ENCODE results near the gene HOXC4.
"Not testable (repeated sequence)": the region's sequence is repeated elsewhere in the genome, so short reads cannot be mapped to it uniquely, and the experiment has no call there.

HOXC4 gene

DNA sequence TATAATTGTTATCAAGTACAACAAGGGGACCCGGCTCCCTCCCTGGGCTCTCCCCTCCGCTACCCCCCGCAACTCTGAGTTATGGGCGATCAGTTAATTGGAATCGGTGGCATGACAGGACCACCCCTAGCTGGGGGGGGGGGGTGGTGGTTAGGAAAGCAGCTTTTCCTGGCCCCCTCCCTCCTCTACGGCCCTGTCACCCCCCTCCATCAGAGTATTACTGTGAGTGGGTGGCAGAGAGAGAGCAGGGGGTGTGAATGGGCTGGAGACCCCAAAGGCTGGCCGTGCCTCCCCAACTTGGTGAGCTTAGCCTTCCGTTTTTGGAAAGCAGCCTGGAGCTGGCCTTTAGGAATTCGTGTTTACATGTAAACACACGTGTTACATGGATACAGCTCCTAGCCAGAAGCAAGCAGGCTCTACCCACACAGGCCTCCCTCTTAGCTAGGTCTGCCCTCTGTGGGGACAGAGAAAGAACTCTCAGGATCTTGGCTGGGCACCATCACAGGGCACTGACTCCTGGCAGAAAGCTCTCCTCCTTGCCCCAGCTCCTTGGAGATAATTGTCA is 1.1 kb upstream of the HOXC4 start:
- DNase-seq (ENCODE audit: extremely low spot score, insufficient read length, low read depth): no peak
- FAIRE-seq: no peak

DNA sequence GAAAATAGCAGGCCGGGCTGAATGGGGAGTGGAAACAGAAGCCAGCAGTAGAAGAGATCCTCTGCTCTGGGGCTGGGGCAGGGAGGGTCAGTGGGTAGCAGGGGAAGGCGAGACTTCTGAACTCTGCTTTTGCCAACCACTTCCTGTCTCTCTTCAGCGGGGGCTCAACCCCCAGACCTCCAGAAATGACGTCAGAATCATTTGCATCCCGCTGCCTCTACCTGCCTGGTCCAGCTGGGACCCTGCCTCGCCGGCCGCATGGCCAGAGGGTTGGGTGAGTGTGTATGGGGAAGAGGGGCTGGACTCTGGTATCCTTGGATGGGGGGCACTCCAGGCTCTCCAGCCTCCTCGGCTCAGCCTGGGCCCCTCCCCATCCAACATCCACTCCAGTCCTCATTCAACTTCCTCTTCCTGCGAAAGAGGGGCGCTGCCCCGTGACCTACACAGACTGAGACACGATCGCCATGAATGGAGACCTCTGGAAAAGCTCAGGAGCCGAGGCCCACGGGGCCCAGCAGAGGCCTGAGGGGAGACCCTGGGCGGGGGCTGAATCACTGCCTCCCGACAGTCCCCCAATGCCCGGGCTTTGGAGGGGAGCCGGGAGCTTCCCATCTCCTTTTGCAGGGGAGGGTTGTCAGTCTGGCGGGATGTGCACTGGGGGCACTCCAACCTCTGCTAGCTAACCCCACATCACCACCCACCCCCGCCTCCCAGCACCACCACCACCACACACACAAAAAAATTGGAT is 458 bp upstream of the HOXC4 start:
- DNase-seq (ENCODE audit: extremely low spot score, insufficient read length, low read depth) (peak; percentile 62), FAIRE-seq (peak; percentile 94)

DNA sequence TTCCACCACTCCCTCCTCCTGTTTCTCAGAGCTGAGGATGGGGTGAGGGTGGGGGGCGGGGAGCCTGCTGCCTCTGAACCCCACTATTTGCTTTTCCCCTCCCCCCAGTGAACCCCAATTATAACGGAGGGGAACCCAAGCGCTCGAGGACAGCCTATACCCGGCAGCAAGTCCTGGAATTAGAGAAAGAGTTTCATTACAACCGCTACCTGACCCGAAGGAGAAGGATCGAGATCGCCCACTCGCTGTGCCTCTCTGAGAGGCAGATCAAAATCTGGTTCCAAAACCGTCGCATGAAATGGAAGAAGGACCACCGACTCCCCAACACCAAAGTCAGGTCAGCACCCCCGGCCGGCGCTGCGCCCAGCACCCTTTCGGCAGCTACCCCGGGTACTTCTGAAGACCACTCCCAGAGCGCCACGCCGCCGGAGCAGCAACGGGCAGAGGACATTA is 1.1 kb downstream of the HOXC4 start:
- DNase-seq (ENCODE audit: extremely low spot score, insufficient read length, low read depth) (no peak), FAIRE-seq (no peak)

DNA sequence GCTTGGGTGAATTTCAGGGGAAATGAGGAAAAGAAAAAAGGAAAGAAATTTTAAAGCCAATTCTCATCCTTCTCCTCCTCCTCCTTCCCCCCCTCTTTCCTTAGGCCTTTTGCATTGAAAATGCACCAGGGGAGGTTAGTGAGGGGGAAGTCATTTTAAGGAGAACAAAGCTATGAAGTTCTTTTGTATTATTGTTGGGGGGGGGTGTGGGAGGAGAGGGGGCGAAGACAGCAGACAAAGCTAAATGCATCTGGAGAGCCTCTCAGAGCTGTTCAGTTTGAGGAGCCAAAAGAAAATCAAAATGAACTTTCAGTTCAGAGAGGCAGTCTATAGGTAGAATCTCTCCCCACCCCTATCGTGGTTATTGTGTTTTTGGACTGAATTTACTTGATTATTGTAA is 1.9 kb downstream of the HOXC4 start:
- DNase-seq (ENCODE audit: extremely low spot score, insufficient read length, low read depth): no peak
- no peak for FAIRE-seq

DNA sequence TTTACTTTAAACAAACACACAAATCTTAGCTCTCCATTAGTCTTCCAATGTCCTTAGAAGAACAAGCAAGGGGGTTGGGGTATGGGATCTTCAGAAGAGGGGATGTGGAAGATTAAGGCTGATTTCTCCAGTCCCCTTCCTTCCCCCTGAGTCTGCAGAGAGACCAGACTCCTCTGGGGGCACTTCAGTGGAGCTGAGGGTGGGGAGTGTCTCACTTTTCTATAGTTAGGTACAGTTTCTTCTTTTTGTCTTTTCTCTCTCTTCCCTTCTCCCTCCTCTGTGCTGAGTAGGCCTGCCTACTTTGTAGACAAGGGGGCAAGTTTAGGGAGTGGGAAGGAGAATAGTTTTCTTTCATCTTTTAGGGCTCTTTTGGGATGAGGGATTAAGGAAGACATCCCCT is 2.5 kb downstream of the HOXC4 start:
- DNase-seq (ENCODE audit: extremely low spot score, insufficient read length, low read depth) (no peak), FAIRE-seq (no peak)

DNA sequence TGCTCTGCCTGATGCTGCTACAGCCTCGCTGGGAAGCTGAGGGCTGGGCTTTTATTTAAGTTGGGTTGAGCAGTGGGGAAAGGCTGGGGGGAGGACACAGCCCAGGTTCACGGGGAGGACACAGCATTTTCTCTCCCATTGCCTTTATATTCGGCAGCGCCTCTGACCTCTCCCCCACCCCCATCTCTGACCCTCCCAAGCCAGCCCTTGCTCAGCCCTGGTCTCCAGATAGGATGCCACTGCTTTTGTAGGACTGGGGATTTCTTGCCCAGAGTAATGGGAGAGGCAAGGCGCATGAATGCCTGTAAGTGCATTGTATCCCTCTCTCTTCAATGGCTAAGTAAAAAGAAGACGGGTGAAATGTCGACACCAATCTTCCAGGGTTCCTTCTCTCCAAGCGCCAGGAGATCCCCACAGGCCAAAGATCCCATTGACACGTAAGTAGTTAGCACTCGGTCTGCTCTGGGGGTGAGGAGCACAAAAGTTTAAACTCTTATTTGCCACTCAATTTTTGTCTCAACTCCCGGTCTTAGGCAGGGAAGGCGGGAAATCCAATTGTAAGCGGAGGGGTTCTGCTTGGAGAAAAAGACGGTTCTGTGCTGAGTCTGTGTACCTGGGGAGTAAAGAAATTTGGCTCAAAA is 4.6 kb downstream of the HOXC4 start:
- DNase-seq (ENCODE audit: extremely low spot score, insufficient read length, low read depth): no peak
- no peak for FAIRE-seq

DNA sequence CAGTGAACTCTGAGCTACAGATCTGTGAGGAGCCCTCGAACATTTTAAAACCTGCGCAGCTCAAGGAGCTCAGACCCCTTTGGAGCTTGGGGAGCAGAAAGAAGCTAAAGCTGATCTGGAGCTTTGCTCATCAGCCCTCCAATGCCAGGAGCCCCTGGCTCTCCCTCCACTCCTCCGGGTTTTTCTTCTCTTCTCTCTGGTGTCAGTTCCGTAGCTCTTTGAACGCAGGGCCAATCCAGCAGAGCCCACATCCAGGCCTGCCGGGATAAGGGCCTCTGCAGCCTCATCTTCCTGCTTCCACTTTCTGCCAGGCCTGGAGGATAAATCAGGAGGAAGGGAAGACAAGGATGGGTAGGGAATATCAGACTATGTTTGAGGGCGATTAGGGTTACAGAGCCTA is 6.0 kb downstream of the HOXC4 start:
- FAIRE-seq: no peak
- no peak for DNase-seq (ENCODE audit: extremely low spot score, insufficient read length, low read depth)

DNA sequence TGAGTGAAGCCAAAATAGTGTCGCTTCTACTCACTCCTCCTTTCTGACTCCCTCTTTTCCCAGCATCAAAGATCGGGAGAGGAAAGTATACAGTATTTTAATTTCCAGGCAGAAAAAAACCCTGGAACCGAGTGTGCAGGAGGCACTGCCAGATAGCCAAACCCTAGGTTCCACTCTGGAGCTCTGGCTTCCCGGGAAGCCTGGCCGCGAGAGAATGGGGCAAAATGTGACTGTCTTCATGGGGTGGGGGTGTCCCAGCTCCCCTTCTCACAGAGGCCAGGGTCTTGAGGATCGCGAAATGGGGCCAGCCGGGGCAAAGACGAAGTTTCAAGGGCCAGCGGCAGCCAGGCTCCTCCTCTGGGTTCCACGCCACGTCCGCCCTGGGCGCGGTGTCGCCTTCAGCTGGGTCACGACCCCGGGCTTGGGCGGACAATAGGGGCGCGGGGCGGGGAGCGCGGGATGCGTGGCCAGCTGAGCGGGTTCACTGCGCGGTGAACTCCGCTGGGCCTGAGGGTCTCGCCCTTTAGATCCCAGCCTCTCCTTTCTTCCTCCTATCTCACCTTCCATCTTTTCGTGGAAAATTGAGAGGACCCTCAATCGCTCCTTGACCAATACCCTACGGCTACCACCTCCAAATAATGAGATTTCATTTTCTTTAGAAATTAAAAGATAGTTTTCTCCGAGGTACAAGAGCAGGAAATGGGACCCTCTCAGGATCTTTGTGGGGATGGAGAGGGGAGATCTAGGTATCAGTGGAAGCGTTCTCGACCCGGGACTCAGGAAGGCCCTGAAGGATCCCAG is 6.7 kb downstream of the HOXC4 start:
- DNase-seq (ENCODE audit: extremely low spot score, insufficient read length, low read depth) (no peak), FAIRE-seq (no peak)

DNA sequence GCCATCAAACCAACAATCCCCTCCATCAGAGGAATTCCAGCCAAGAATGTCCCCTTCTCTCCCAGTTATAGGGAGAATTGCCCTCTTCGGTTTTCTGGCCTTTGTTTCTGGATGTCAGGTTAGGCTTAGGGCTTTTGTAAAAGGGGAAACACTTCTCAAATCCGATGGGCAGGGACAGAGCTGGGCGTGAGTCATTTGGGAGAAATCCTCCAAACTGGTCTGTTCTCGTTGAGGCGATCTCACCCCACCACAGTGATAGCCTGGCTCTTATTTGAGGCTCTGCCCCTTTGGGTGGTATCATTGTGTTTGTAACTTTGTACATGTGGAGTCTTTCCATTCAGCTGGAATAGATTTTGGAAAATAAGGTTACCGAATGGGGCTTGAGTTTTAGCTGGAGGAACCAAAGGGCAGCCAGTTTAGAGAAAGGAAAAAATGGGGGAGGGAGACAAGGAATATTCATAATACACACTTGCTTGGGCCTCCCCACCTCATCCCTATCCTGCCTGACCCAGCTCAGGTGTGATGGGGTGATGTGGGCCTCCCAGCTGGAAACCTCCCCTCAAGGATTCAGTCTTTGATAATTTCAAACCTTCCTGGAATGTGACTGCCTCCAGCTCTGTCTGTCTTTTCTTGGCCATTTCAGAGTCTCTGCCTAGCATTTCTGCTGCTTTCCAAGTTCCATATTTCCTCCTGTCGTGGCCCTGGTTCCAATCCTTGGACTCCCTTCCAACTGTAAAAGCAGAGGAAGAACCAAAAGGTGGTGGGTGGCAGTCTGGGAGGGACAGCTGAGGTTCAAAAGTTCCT is 7.5 kb downstream of the HOXC4 start:
- DNase-seq (ENCODE audit: extremely low spot score, insufficient read length, low read depth) (no peak), FAIRE-seq (no peak)

DNA sequence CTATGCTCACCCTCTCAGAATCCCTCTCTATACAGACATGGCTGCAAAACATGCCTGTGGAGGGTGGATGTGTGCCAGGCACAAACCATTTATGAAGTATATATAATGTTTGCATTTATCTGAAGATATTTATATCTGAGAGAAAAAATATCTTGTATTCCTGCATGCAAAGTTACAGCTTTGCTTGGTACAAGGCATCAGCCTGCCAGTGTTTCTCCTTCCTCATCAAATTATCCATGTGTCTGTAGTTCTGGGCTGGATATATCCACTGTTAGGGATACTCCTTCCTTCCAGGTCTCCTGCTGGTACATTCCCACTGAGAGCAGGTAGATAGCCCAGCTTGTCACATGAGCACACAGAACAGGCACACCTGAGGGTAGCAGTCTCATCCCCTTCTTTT is 12.0 kb downstream of the HOXC4 start:
- DNase-seq (ENCODE audit: extremely low spot score, insufficient read length, low read depth) (no peak), FAIRE-seq (no peak)

DNA sequence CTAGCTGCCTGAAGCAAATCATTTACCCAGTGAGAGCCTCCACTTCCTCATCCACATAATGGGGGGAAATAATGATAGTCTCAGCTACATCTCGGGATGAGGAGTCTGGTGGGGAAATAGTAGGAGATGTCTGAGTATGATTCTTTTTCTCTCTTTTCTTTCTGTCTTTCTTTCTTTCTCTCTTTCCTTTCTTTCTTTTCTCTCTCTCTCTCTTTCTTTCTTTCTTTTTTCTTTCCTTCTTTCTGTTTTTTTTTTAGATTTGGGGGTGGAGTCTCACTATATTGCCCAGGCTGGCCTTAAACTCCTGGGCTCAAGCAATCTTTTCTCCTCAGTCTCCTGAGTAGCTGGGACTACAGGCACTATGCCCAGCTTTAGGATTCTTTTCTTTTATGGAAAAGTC is 12.8 kb downstream of the HOXC4 start:
- no peak for FAIRE-seq
- DNase-seq (ENCODE audit: extremely low spot score, insufficient read length, low read depth): no peak

DNA sequence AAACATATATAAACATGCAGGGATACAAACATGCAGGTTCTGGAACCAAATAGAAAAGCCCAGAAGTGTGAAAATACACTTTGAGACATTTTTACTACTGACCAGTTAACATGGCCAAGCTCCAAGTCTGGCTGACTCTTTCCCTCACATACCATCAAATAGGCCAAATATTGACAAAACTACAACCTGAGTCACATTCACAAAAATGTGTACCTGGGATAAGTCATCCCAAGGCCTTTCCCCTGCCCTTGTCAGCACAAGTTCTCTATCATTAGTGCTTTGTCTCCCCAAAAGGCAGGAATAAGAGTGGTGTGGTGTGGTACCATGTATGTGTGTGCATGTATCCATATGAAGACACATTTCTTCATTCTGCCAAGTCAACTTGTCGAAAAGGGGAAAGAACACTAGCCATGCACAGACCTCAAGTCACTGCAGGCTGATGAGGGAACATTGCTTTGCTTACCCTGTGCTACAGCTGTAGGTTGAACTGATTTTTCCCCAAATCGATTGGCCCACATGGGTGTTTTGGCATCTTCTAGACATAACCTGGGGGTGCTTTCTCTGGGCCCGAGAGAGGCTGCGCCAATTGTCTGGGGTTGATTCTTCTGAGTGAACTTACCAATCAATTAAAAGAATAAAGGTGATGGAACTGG is 14.9 kb downstream of the HOXC4 start:
- DNase-seq (ENCODE audit: extremely low spot score, insufficient read length, low read depth): no peak
- no peak for FAIRE-seq

DNA sequence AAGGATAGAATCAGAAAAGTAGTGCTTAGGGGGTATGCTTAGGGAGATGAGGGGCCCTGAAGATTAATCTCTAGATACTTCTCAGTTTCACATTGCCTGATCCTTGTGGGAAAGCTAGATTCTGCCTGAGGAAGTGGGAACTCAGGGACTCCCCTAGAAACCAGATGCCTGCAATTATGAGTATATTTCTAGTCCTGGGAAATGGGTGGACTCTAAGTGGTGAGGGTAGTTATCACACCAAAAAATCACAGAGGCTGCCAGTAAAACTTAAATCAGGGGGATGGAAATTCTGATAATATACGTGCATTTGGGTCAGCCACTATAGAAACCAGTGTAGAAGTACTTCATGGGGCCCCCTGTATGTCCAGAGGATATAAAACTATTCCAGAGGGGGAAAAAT is 18.3 kb downstream of the HOXC4 start:
- DNase-seq (ENCODE audit: extremely low spot score, insufficient read length, low read depth) (no peak), FAIRE-seq (no peak)

DNA sequence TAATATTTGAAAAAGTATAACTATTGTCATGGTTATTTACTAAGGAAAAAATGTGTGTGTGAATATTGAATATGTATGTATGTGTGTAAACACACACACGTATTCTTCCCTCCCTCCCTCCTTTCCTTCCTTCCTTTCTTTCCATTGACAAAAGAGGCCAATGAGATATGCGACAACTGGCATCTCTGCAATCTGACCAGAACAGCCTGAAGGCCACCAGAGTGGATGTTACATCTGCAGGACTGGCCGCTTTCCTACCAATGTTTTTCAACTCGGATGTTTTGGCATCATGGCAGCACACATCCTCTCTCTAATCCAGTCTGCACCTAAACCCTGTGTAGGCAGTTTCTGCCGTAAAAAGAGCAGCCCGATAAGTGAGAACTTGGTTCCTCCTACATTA is 20.7 kb downstream of the HOXC4 start:
- no peak for FAIRE-seq
- DNase-seq (ENCODE audit: extremely low spot score, insufficient read length, low read depth): no peak

DNA sequence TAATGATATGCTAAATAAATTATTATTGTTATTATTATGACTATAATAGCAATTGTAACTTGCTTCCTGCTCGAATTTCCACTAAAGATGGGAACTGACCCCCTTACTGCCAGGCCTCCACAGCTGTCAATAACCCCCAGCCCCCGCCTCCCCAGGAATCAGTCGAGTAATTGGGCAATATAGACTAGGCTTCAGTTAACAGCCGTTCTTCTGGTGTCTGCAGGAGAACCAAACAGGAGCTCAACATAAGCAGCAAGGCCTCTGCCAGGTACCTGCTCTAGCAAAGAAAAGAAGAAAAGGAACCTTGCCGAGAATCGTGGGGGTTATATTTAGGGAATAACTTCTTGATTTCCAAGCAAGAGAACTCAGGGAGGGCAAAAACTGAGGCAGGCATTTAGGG is 21.8 kb downstream of the HOXC4 start:
- FAIRE-seq (no peak), DNase-seq (ENCODE audit: extremely low spot score, insufficient read length, low read depth) (no peak)

DNA sequence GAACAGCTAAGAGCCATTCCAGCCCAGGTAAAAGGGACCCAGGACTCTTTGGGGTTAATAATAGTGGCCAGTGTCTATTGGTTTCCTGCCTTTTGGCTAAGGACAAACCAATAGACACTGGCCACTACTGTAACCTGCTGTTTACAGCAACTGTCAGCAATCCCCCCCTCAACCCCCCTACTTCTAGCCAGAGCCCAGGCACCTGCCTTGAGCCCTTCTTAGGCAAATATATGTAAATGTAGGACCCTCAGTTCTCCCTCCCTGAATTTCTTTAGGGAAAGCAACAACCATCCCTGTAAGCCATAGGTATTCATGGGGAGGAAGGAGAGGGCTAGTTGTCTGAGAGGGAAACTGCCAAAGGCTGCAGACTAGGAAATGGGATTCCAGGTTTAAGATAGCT is 22.3 kb downstream of the HOXC4 start:
- DNase-seq (ENCODE audit: extremely low spot score, insufficient read length, low read depth) (no peak), FAIRE-seq (no peak)

DNA sequence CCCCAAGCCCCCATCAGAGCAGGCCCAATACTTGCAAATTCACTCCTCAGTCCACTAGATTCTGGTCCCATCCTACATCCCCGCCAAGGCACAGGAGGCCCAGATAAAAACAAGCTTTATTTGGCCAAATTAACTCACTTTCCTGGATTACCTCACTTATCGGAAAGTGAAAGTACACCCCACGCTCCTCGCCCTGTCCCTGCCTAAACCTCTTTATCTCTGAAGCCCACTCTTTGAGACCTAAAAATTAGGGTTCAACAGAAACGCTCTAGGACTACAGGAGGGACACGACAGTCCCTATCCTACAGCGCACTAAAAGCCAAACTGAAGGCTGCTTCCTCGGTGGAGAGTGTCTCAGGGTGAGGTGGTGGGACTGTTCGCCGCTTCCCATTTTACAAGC is 24.2 kb downstream of the HOXC4 start:
- not testable (repeated sequence) for FAIRE-seq; DNase-seq (ENCODE audit: extremely low spot score, insufficient read length, low read depth)

DNA sequence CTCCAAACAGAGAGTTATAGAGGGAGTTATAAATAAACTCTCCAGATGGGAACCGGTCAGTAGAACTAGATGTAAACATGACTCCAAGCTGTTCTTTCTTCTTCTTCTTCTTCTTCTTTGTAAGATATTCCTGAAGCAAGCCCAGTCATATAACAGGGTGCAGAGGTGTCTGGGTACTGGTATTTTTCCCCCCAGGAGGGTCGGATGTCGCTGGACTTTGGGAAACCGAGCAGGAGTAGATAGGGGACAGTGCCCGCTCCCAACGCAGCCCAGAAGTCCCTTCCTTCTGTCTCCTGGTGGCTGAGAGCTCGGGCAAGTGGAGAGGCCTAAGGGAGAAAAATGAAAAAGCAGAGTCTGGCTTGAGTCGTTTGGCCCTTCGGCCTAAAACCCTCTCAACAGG is 25.5 kb downstream of the HOXC4 start:
- DNase-seq (ENCODE audit: extremely low spot score, insufficient read length, low read depth); FAIRE-seq: not testable (repeated sequence)

Measured in GM18507 (cell line).